ENCODE data around the gene SLC26A9. TPM values are rescaled to one million over a fixed set of nuclear protein-coding genes. Genes with fewer than 3 reads are reported as not detected.
A peak's percentile ranks its signal among the peaks of the same experiment; 100 is the strongest.

SLC26A9 gene
- total RNA-seq, 1 donor from 2014 or later = 33.0 TPM

GRCh38 chr1:205975387-205975998 is 32.2 kb upstream of the SLC26A9 start:
- DNase-seq (no peak), ATAC-seq (ENCODE audit: poor library complexity) (no peak)
- intact Hi-C loops (cut with DNase I) = loop anchor here (5.0 kb wide), 3 partner anchors 163 to 313 kb away; partner anchors contain the start of gene SLC41A1

- intact Hi-C loops (cut with DNase I) = loop anchor here (5.0 kb wide), 3 partner anchors 162 to 312 kb away; partner anchors contain the start of gene SLC41A1
- ATAC-seq (ENCODE audit: poor library complexity) (no peak), DNase-seq (no peak)
Measured at GRCh38 chr1:205974712-205975111, 31.5 kb upstream of the SLC26A9 start.

GRCh38 chr1:205973377-205974232 is 30.3 kb upstream of the SLC26A9 start:
- ATAC-seq (ENCODE audit: poor library complexity) (no peak), DNase-seq (no peak)
- intact Hi-C loops (cut with DNase I) = no loop called here

- no peak for ATAC-seq (ENCODE audit: poor library complexity)
- no peak for DNase-seq
- intact Hi-C loops (cut with DNase I) = no loop called here
Measured at GRCh38 chr1:205972491-205973168, 29.4 kb upstream of the SLC26A9 start.

- DNase-seq (no peak), ATAC-seq (ENCODE audit: poor library complexity) (no peak)
- intact Hi-C loops (cut with DNase I) = no loop called here
Measured at GRCh38 chr1:205972081-205972480, 28.8 kb upstream of the SLC26A9 start.

- intact Hi-C loops (cut with DNase I) = no loop called here
- DNase-seq (no peak), ATAC-seq (ENCODE audit: poor library complexity) (peak; percentile 22)
Measured at GRCh38 chr1:205971082-205971481, 27.8 kb upstream of the SLC26A9 start.

- ATAC-seq (ENCODE audit: poor library complexity) (no peak), DNase-seq (no peak)
- intact Hi-C loops (cut with DNase I) = no loop called here
Measured at GRCh38 chr1:205970486-205970885, 27.2 kb upstream of the SLC26A9 start.

- no peak for ATAC-seq (ENCODE audit: poor library complexity)
- intact Hi-C loops (cut with DNase I) = no loop called here
Measured at GRCh38 chr1:205969229-205969628, 26.0 kb upstream of the SLC26A9 start.

GRCh38 chr1:205967554-205968335 is 24.5 kb upstream of the SLC26A9 start:
- intact Hi-C loops (cut with DNase I) = no loop called here
- DNase-seq = no peak
- no peak for ATAC-seq (ENCODE audit: poor library complexity)

More at GRCh38 chr1:205969229-205969628, 26.0 kb upstream of the SLC26A9 start:
- DNase-seq = no peak

- no peak for ATAC-seq (ENCODE audit: poor library complexity)
- intact Hi-C loops (cut with DNase I) = no loop called here
- no peak for DNase-seq
Measured at GRCh38 chr1:205965036-205965884, 22.0 kb upstream of the SLC26A9 start.

- intact Hi-C loops (cut with DNase I) = no loop called here
- DNase-seq = no peak
- ATAC-seq (ENCODE audit: poor library complexity) = no peak
Measured at GRCh38 chr1:205963352-205964155, 20.3 kb upstream of the SLC26A9 start.

GRCh38 chr1:205962821-205963221 is 19.6 kb upstream of the SLC26A9 start:
- ATAC-seq (ENCODE audit: poor library complexity) = no peak
- DNase-seq = no peak
- intact Hi-C loops (cut with DNase I) = no loop called here

GRCh38 chr1:205961991-205962820 is 18.9 kb upstream of the SLC26A9 start:
- intact Hi-C loops (cut with DNase I) = no loop called here
- ATAC-seq (ENCODE audit: poor library complexity) = no peak
- DNase-seq = no peak

GRCh38 chr1:205961405-205961804 is 18.1 kb upstream of the SLC26A9 start:
- ATAC-seq (ENCODE audit: poor library complexity) (no peak), DNase-seq (no peak)
- intact Hi-C loops (cut with DNase I) = no loop called here

- intact Hi-C loops (cut with DNase I) = no loop called here
- no peak for ATAC-seq (ENCODE audit: poor library complexity)
- DNase-seq = no peak
Measured at GRCh38 chr1:205959789-205960188, 16.5 kb upstream of the SLC26A9 start.

- no peak for ATAC-seq (ENCODE audit: poor library complexity)
- intact Hi-C loops (cut with DNase I) = no loop called here
- DNase-seq = no peak
Measured at GRCh38 chr1:205955499-205955898, 12.2 kb upstream of the SLC26A9 start.

Measured in Right ventricle myocardium superior (tissue), 1 donor.